Stimulated activated CD4-positive, alpha-beta T cell treated with anti-CD3 and anti-CD28 coated beads, Interleukin-4, amount 100 ng/mL, for 4 hours (primary cell): Measurements from ENCODE around the gene PXN.
"Not testable (repeated sequence)": the region's sequence is repeated elsewhere in the genome, so short reads cannot be mapped to it uniquely, and the experiment has no call there.

Source experiments
- DNase-seq, 2 experiments: peaks; one replicate each; pipeline ENCODE4 v3.0.0-alpha.2; 2020

The PXN gene

GRCh38 chr12:120224304-120225199, 41.0 kb downstream of the PXN start:
- DNase-seq: no peak

- no peak for DNase-seq
These were observed 41.8 kb downstream of the PXN start for GRCh38 chr12:120223458-120224303.

- DNase-seq: no peak
These were observed 43.2 kb downstream of the PXN start for GRCh38 chr12:120222288-120222832.

- no peak for DNase-seq
These were observed 44.0 kb downstream of the PXN start for GRCh38 chr12:120221576-120221900.

- DNase-seq: no peak
These were observed 44.5 kb downstream of the PXN start for GRCh38 chr12:120220838-120221575.

- DNase-seq: no peak
These were observed 46.6 kb downstream of the PXN start for GRCh38 chr12:120218680-120219606.

- DNase-seq: no peak
These were observed 48.6 kb downstream of the PXN start for GRCh38 chr12:120216742-120217605.

- DNase-seq: no peak
These were observed 49.5 kb downstream of the PXN start for GRCh38 chr12:120215766-120216735.

GRCh38 chr12:120215357-120215735, 50.2 kb downstream of the PXN start:
- no peak for DNase-seq

GRCh38 chr12:120214626-120215356, 50.7 kb downstream of the PXN start:
- DNase-seq: no peak

GRCh38 chr12:120213758-120214157, 51.8 kb downstream of the PXN start:
- no peak for DNase-seq

- DNase-seq: not testable (repeated sequence)
These were observed 52.3 kb downstream of the PXN start for GRCh38 chr12:120213182-120213581.

GRCh38 chr12:120212301-120212700, 53.2 kb downstream of the PXN start:
- DNase-seq: no peak

GRCh38 chr12:120211904-120212283, 53.6 kb downstream of the PXN start:
- no peak for DNase-seq

- DNase-seq: no peak
These were observed 54.2 kb downstream of the PXN start for GRCh38 chr12:120211243-120211903.

GRCh38 chr12:120209851-120210250, 55.7 kb downstream of the PXN start:
- no peak for DNase-seq

- no peak for DNase-seq
These were observed 58.3 kb downstream of the PXN start for GRCh38 chr12:120207227-120207626.

GRCh38 chr12:120206781-120207180, 58.7 kb downstream of the PXN start:
- not testable (repeated sequence) for DNase-seq
